ENCODE data around the gene ARHGEF10L.

- no peak for TF ChIP-seq POLR2AphosphoS5 (IDR thresholded peaks at IDR 0.05; ENCODE audit: insufficient read depth in 1 of 2, low read depth in 1 of 2)
- TF ChIP-seq CTCF (IDR thresholded peaks at IDR 0.05): no peak
Measured at GRCh38 chr1:17579951-17580939, 40.7 kb downstream of the ARHGEF10L start.

Measured in vagina (tissue), 2 donors.